Transverse colon (tissue), 3 donors: ENCODE measurements around the gene ITPR2.

Experiments used
- EP300 ChIP-seq: sonication (generic); formaldehyde crosslinking; IDR thresholded peaks from one replicate; pipeline ENCODE4 v1.6.1; 2017; ENCODE audit warnings: antibody characterized with exemption, low read depth
- TF ChIP-seq, protein P1 (sequence below), 5 experiments: fragments of 200-600 bp in 3 of 5; fragments of 450-650 bp in 2 of 5; sonication (generic) in 3 of 5; IDR thresholded peaks; 1 replicate in 2 of 5; 2 replicates in 3 of 5; pipeline ENCODE4 v1.5.1; 2016 to 2017; ENCODE audit warnings: antibody characterized with exemption in 5 of 5, inconsistent platforms in 3 of 5, mild to moderate bottlenecking in 2 of 5, moderate library complexity in 1 of 5

DNA sequence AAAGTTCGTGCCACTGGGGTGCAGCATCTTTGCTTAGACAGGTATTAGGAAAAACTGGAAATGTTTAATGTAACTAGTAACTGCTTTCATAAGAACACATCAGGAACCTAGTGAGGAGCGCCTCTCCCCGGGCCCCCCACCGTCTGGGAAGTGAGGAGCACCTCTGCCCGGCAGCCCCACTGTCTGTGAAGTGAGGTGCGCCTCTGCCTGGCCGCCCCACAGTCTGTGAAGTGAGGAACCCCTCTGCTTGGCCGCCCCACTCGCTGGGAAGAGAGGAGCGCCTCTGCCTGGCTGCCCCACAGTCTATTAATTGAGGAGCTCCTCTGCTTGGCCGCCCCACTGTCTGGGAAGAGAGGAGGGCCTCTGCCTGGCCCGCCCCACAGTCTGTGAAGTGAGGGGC lies 224.7 kb downstream of the ITPR2 start:
- TF ChIP-seq, protein P1, sequence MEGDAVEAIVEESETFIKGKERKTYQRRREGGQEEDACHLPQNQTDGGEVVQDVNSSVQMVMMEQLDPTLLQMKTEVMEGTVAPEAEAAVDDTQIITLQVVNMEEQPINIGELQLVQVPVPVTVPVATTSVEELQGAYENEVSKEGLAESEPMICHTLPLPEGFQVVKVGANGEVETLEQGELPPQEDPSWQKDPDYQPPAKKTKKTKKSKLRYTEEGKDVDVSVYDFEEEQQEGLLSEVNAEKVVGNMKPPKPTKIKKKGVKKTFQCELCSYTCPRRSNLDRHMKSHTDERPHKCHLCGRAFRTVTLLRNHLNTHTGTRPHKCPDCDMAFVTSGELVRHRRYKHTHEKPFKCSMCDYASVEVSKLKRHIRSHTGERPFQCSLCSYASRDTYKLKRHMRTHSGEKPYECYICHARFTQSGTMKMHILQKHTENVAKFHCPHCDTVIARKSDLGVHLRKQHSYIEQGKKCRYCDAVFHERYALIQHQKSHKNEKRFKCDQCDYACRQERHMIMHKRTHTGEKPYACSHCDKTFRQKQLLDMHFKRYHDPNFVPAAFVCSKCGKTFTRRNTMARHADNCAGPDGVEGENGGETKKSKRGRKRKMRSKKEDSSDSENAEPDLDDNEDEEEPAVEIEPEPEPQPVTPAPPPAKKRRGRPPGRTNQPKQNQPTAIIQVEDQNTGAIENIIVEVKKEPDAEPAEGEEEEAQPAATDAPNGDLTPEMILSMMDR (IDR thresholded peaks at IDR 0.05) = no peak
- no peak for TF ChIP-seq EP300
